GM13977 (cell line): Measurements from ENCODE around the gene ZNF770.
"Not testable (repeated sequence)": the region's sequence is repeated elsewhere in the genome, so short reads cannot be mapped to it uniquely, and the experiment has no call there.

ENCODE experiments used
- DNase-seq: peaks from one replicate; pipeline ENCODE4 v3.0.0; 2012; ENCODE audit warnings: low spot score
- in situ Hi-C: fragments of 300-500 bp; cut with MboI; formaldehyde crosslinking; loops from one replicate; pipeline ENCODE4 v1.12.0; 2022; ENCODE audit warnings: low sequenced_read_pairs, low pct_unique_long_range_greater_than_20kb, mixed read lengths, inconsistent platforms; ENCODE audit not compliant: unreplicated experiment
- TF ChIP-seq, protein P1 (sequence below): IDR thresholded peaks from 2 replicates; pipeline ENCODE4 v1.5.1; 2012; ENCODE audit warnings: mild to moderate bottlenecking, control low read depth; ENCODE audit not compliant: insufficient read depth; ENCODE audit errors: extremely low read depth, missing control alignments

Gene ZNF770

GRCh38 chr15:34952481-34952880 lies 35.6 kb downstream of the ZNF770 start:
- DNase-seq, result no peak
- in situ Hi-C loops, result no loop called here
- TF ChIP-seq, protein P1, sequence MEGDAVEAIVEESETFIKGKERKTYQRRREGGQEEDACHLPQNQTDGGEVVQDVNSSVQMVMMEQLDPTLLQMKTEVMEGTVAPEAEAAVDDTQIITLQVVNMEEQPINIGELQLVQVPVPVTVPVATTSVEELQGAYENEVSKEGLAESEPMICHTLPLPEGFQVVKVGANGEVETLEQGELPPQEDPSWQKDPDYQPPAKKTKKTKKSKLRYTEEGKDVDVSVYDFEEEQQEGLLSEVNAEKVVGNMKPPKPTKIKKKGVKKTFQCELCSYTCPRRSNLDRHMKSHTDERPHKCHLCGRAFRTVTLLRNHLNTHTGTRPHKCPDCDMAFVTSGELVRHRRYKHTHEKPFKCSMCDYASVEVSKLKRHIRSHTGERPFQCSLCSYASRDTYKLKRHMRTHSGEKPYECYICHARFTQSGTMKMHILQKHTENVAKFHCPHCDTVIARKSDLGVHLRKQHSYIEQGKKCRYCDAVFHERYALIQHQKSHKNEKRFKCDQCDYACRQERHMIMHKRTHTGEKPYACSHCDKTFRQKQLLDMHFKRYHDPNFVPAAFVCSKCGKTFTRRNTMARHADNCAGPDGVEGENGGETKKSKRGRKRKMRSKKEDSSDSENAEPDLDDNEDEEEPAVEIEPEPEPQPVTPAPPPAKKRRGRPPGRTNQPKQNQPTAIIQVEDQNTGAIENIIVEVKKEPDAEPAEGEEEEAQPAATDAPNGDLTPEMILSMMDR, result no peak

DNA sequence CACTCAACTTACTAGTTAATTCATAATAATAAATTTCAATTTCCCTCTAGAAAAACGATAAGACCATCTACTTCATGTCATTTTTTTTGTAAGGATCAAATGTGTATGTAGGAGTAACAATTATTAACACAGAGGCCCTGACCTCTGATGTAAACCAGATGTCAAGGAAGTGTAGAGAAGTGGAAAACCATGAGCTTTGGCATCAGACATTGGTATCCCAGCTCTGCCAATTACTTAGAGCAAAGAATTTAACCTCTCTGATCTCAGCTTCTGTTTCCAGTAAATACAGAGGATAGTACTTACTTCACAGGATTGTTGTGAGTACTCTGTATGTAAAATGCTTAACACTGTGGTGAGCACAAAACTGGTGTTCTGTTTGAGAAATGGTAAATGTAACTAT lies 36.1 kb downstream of the ZNF770 start:
- TF ChIP-seq, protein P1, result no peak
- no peak for DNase-seq
- in situ Hi-C loops, result no loop called here

- in situ Hi-C loops, result no loop called here
- DNase-seq, result no peak
- TF ChIP-seq, protein P1, result no peak
Measured at GRCh38 chr15:34944936-34945335, 43.2 kb downstream of the ZNF770 start.

DNA sequence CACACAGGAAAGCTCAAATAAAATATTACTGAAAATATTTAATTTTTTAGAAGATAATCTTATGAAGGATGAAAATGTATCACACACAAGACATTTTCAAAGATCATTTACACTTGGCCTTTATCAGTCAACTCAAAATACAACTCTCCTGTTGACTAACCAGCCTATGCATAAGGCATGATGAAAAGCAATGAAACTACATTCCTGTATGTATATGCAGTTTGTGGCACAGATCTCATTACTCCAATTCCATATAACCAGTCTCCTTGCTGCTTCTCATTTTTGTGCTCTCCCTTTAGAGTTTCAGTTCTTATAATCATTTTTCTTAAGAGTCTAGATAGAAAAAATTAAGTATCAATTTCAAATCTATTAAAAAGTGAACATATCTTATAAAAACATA lies 44.4 kb downstream of the ZNF770 start:
- in situ Hi-C loops, result no loop called here
- TF ChIP-seq, protein P1, result no peak
- no peak for DNase-seq

- in situ Hi-C loops, DNase-seq: not testable (repeated sequence)
Measured at GRCh38 chr15:34943264-34943663, 44.8 kb downstream of the ZNF770 start.

DNA sequence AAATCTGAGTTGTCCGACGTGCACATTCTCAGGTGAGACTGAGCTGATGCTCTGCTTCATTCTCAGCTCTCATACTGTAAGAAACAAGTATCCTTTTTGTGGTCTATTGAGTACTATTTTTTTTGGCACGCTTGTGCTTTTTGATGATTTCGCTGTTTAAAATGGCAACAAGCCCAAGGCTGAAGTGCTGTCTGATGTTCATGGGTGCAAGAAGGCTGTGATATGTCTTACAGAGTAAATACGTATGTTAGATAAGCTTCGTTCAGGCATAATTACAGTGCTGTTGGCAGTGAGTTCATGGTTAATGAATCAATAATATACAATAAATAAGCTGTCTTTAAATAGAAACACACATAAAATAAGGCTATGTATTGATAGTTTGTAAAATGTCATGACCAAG lies 45.7 kb downstream of the ZNF770 start:
- in situ Hi-C loops, result no loop called here
- DNase-seq, result no peak
- TF ChIP-seq, protein P1, result no peak

DNA sequence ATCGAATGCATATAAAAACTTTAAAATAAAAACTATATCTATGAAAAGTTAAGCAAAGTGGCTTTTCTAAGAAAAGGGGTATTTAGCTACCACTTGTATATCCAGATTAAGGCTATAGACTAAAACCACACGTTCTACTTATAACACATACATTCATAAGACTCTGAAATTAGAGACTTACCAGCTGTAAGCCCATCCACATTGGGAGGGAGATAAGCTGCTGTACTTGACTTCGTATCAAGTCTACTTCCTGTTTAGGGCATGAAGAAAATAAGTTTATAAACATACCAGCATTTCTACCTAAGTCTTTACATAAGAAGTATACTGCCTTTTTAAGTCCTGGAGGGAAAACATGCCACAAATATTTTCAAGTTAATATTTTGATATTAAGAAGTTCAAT lies 46.3 kb downstream of the ZNF770 start:
- TF ChIP-seq, protein P1, result no peak
- in situ Hi-C loops, result no loop called here
- no peak for DNase-seq
